ENCODE measurements around the gene MYO5C.

GRCh38 chr15:52221730-52222129, 73.9 kb downstream of the MYO5C start:
- TF ChIP-seq POLR2A (IDR thresholded peaks at IDR 0.05; ENCODE audit: control extremely low read depth in 1 of 2, low read depth in 2 of 2, low read length in 2 of 2) (no peak), CTCF (IDR thresholded peaks at IDR 0.05; ENCODE audit: control extremely low read depth in 1 of 3, insufficient read depth in 1 of 3, low read depth in 1 of 3, low read length in 3 of 3) (no peak), ZNF274 (IDR thresholded peaks at IDR 0.05; ENCODE audit: borderline replicate concordance, extremely low read depth, low read length) (no peak), JUN (IDR thresholded peaks at IDR 0.05; ENCODE audit: low read depth, low read length) (no peak), EZH2 (IDR thresholded peaks at IDR 0.05; ENCODE audit: low read depth, low read length, severe bottlenecking) (no peak), SP2 (IDR thresholded peaks at IDR 0.05; ENCODE audit: low read length) (no peak), RXRA (IDR thresholded peaks at IDR 0.05; ENCODE audit: insufficient read depth, low read depth, low read length) (no peak), TAF1 (IDR thresholded peaks at IDR 0.05; ENCODE audit: low read depth, low read length) (no peak)

All from H1 (cell line).